CMK (cell line): ENCODE measurements around the gene BCL6B.
"Not testable (repeated sequence)": the region's sequence is repeated elsewhere in the genome, so short reads cannot be mapped to it uniquely, and the experiment has no call there.

ENCODE experiments used
- DNase-seq: peaks from one replicate; pipeline ENCODE4 v3.0.0-alpha.2; 2010; ENCODE audit warnings: low read depth

BCL6B gene

GRCh38 chr17:7022781-7023571 lies at the start of gene BCL6B:
TSS of gene BCL6B (plus strand) at chr17:7023050. CDS start at chr17:7023672, 622 bp downstream.
- DNase-seq, result no peak

GRCh38 chr17:6979440-6979839 lies 43.4 kb upstream of the BCL6B start:
- not testable (repeated sequence) for DNase-seq

- DNase-seq, result no peak
Measured at GRCh38 chr17:6981426-6981825, 41.4 kb upstream of the BCL6B start.

- DNase-seq, result no peak
Measured at GRCh38 chr17:6985266-6985665, 37.6 kb upstream of the BCL6B start.

- no peak for DNase-seq
Measured at GRCh38 chr17:6986676-6987075, 36.2 kb upstream of the BCL6B start.

GRCh38 chr17:6989779-6990178 lies 33.1 kb upstream of the BCL6B start:
- no peak for DNase-seq

- DNase-seq, result not testable (repeated sequence)
Measured at GRCh38 chr17:6993613-6994056, 29.2 kb upstream of the BCL6B start.

- DNase-seq, result no peak
Measured at GRCh38 chr17:6994118-6994598, 28.7 kb upstream of the BCL6B start.

GRCh38 chr17:6994666-6995256 lies 28.1 kb upstream of the BCL6B start:
- no peak for DNase-seq

- DNase-seq, result no peak
Measured at GRCh38 chr17:6995500-6996255, 27.2 kb upstream of the BCL6B start, which contains the start of gene ALOX12. TSS of gene ALOX12 (plus strand) at chr17:6996049. CDS start at chr17:6996118, 69 bp downstream.

GRCh38 chr17:6996256-6997011 lies 26.4 kb upstream of the BCL6B start:
- no peak for DNase-seq

GRCh38 chr17:6997171-6997570 lies 25.7 kb upstream of the BCL6B start:
- no peak for DNase-seq

- no peak for DNase-seq
Measured at GRCh38 chr17:6998855-6999508, 23.9 kb upstream of the BCL6B start.

- DNase-seq, result no peak
Measured at GRCh38 chr17:7001318-7001961, 21.4 kb upstream of the BCL6B start.

- DNase-seq, result no peak
Measured at GRCh38 chr17:7002288-7003047, 20.4 kb upstream of the BCL6B start.

GRCh38 chr17:7003745-7004144 lies 19.1 kb upstream of the BCL6B start:
- no peak for DNase-seq

- DNase-seq, result no peak
Measured at GRCh38 chr17:7004398-7005253, 18.2 kb upstream of the BCL6B start.

- no peak for DNase-seq
Measured at GRCh38 chr17:7005716-7006115, 17.1 kb upstream of the BCL6B start.

GRCh38 chr17:7007143-7007542 lies 15.7 kb upstream of the BCL6B start:
- DNase-seq, result no peak
